ENCODE data around the gene UGT1A7. TPM values are rescaled to one million over a fixed set of nuclear protein-coding genes. Genes with fewer than 3 reads are reported as not detected.

The UGT1A7 gene
- total RNA-seq, 4 donors from 2014 or later = 28.1 to 145 (median 78.5) TPM

DNA sequence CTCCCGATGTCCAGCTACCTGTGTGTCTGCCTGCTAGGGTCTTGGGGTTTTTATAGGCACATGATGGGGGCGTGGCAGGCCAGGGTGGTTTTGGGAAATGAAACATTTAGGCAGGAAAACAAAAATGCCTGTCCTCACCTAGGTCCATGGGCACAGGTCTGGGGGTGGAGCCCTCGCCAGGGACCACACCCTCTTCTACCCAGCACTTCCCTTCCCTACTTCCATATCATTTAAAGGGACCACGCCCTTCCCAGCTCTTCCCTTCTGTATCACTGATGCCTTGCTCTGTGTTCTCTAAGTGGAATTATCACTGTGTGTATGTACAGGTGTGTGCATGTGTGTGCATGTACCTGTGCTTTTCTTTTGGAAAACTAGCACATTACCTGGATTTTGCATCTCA lies 84.7 kb downstream of the UGT1A7 start:
- H3K9me3 ChIP-seq = no peaks in the 10 kb centered on the region
- TF ChIP-seq CTCF (IDR thresholded peaks at IDR 0.05) (no peak), POLR2A (IDR thresholded peaks at IDR 0.05) (no peak)
- H3K36me3 ChIP-seq = peaks cover 0 to 49% (median 0%) of the 10 kb centered on the region in 3 donors
- no peak for DNase-seq
- no peak overlapping the region for H3K4me3 ChIP-seq
- peaks cover 0 to 6% (median 4%) of the 10 kb centered on the region in 3 donors for H3K4me1 ChIP-seq
- 33 to 65% methylated on average over 2 of the region's 4 CpGs for WGBS, 2 donors
- no peak overlapping the region for H3K27ac ChIP-seq
- H3K27me3 ChIP-seq = peaks cover 0 to 8% (median 0%) of the 10 kb centered on the region in 4 donors
- intact Hi-C loops (cut with DNase I) = no loop called here

GRCh38 chr2:233768076-233768475 lies 86.4 kb downstream of the UGT1A7 start:
- Histone ChIP-seq H3K9me3 (no peaks in the 10 kb centered on the region), H3K27me3 (peaks cover 0 to 8% (median 0%) of the 10 kb centered on the region in 4 donors), H3K36me3 (peaks cover 0 to 65% (median 0%) of the 10 kb centered on the region in 3 donors), H3K4me1 (no peaks in the 10 kb centered on the region), H3K27ac (no peak overlapping the region), H3K4me3 (no peak overlapping the region)
- TF ChIP-seq POLR2A (IDR thresholded peaks at IDR 0.05) (no peak), CTCF (IDR thresholded peaks at IDR 0.05) (no peak)
- intact Hi-C loops (cut with DNase I) = no loop called here
- 76 to 81% methylated on average over 4 of the region's 4 CpGs for WGBS, 2 donors
- DNase-seq = no peak

DNA sequence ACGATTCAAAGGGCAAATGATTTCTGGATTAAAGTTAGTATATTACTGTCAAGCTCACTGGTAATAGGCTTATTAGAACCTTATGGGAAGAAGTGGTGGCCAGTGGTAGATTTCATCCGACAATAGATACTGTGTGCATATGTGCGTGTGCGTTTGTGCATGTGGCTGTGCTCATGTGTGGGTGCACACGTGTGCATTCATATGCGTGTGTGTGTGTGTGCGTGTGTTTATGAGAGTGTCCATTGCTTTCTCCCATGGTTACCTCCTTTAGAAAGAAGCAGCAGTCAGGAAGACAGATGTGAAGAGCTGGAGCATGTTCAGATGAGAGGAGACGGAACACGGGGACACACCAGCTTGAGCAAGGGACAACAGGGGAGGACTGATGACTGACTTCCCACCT lies 87.6 kb downstream of the UGT1A7 start:
- 87 to 93% methylated on average over 8 to 9 of the region's 9 CpGs for WGBS, 2 donors
- Histone ChIP-seq H3K36me3 (peaks cover 0 to 77% (median 0%) of the 10 kb centered on the region in 3 donors), H3K9me3 (no peaks in the 10 kb centered on the region), H3K4me3 (no peak overlapping the region), H3K4me1 (no peaks in the 10 kb centered on the region), H3K27ac (no peak overlapping the region), H3K27me3 (peaks cover 0 to 8% (median 0%) of the 10 kb centered on the region in 4 donors)
- intact Hi-C loops (cut with DNase I) = no loop called here
- no peak for DNase-seq
- TF ChIP-seq CTCF (IDR thresholded peaks at IDR 0.05) (no peak), POLR2A (IDR thresholded peaks at IDR 0.05) (no peak)

GRCh38 chr2:233772153-233772552 lies 90.5 kb downstream of the UGT1A7 start:
- H3K4me1 ChIP-seq = no peaks in the 10 kb centered on the region
- intact Hi-C loops (cut with DNase I) = no loop called here
- peaks cover 0 to 20% (median 0%) of the 10 kb centered on the region in 3 donors for H3K9me3 ChIP-seq
- no peak for DNase-seq
- no peak overlapping the region for H3K4me3 ChIP-seq
- H3K36me3 ChIP-seq = peaks cover 0 to 79% (median 0%) of the 10 kb centered on the region in 3 donors
- no peak overlapping the region for H3K27ac ChIP-seq
- TF ChIP-seq POLR2A (IDR thresholded peaks at IDR 0.05) (no peak), CTCF (IDR thresholded peaks at IDR 0.05) (no peak)
- WGBS, 2 donors = 83 to 89% methylated on average over 8 to 15 of the region's 16 CpGs
- H3K27me3 ChIP-seq = no peaks in the 10 kb centered on the region

DNA sequence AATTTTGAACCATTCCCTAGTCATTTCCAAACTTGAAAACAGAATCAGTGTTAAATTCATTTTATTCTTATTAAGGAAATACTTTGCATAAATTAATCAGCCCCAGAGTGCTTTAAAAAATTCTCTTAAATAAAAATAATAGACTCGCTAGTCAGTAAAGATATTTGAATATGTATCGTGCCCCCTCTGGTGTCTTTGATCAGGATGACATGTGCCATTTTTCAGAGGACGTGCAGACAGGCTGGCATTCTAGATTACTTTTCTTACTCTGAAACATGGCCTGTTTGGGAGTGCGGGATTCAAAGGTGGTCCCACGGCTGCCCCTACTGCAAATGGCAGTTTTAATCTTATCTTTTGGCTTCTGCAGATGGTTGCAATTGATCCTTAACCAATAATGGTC lies 90.9 kb downstream of the UGT1A7 start:
- intact Hi-C loops (cut with DNase I) = no loop called here
- 68 to 80% methylated on average over 5 of the region's 5 CpGs for WGBS, 2 donors
- peaks cover 0 to 75% (median 0%) of the 10 kb centered on the region in 3 donors for H3K36me3 ChIP-seq
- no peak overlapping the region for H3K4me3 ChIP-seq
- no peak for TF ChIP-seq CTCF (IDR thresholded peaks at IDR 0.05)
- TF ChIP-seq POLR2A (IDR thresholded peaks at IDR 0.05) = no peak
- no peak for DNase-seq
- no peaks in the 10 kb centered on the region for H3K27me3 ChIP-seq
- peaks cover 0 to 20% (median 0%) of the 10 kb centered on the region in 3 donors for H3K9me3 ChIP-seq
- no peak overlapping the region for H3K27ac ChIP-seq
- no peaks in the 10 kb centered on the region for H3K4me1 ChIP-seq

All from esophagus squamous epithelium (tissue), 5 donors.